Activated naive CD8-positive, alpha-beta T cell treated with anti-CD3 and anti-CD28 coated beads, Interleukin-2, amount 10 ng/mL, durations not matched to agents 7 days and 5 days (primary cell): ENCODE measurements around the gene RFFL. TPM values are rescaled to one million over a fixed set of nuclear protein-coding genes. Genes with fewer than 3 reads are reported as not detected.
A peak's percentile ranks its signal among the peaks of the same experiment; 100 is the strongest.

ENCODE experiments used
- ATAC-seq: fragments of 150-1000 bp; cut with Tn5 transposase; one replicate; pipeline ENCODE4 v1.10.0; 2021; ENCODE audit warnings: low read depth, moderate library complexity
- POLR2A ChIA-PET: fragments of 350-600 bp; sonication (Branson Sonifier 250); formaldehyde crosslinking; loops from one replicate; lab custom pipeline; 2021; ENCODE audit warnings: antibody characterized with exemption; lab: Charles Lee
- DNase-seq: peaks from one replicate; pipeline ENCODE4 v3.0.0; 2021
- H3K27ac Mint-ChIP-seq: one replicate; pipeline ENCODE4 v1.8.0; 2022; ENCODE audit warnings: mild to moderate bottlenecking, mixed read lengths
- H3K27me3 Mint-ChIP-seq: one replicate; pipeline ENCODE4 v1.8.0; 2022; ENCODE audit warnings: mild to moderate bottlenecking, moderate library complexity, mixed read lengths
- H3K36me3 Mint-ChIP-seq: one replicate; pipeline ENCODE4 v1.8.0; 2021; ENCODE audit warnings: mild to moderate bottlenecking, mixed read lengths
- H3K4me1 Mint-ChIP-seq: one replicate; pipeline ENCODE4 v1.8.0; 2021; ENCODE audit warnings: mixed read lengths
- H3K4me3 Mint-ChIP-seq: one replicate; pipeline ENCODE4 v1.8.0; 2022; ENCODE audit warnings: mild to moderate bottlenecking, moderate library complexity, mixed read lengths
- H3K9me3 Mint-ChIP-seq: one replicate; pipeline ENCODE4 v1.8.0; 2021; ENCODE audit warnings: mixed read lengths
- total RNA-seq, 2 experiments: library from RNA; stranded (reverse); gene quantifications; one replicate each; pipeline ENCODE4 v1.2.3, GENCODE V29; 2021

RFFL gene
- total RNA-seq, 2 experiments from 2014 or later = 37.4 to 42.3 TPM

DNA sequence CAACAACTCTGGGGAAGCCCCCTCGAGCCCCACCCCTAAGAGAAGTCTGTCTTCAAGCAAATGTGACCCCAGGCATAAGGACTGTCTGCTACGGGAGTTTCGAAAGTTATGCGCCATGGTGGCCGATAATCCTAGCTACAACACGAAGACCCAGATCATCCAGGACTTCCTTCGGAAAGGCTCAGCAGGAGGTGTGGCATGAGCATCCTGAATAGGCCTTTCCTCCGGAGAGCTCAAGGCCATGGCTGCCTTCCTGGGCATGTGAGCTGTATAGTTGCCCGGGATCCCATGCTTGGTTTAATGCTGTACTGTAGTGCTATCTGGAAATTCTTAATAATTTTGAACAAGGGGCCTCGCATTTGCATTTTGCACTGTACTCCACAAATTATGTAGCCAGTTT is 74.0 kb downstream of the RFFL start:
- DNase-seq (no peak), ATAC-seq (no peak)
- POLR2A ChIA-PET = no interaction called here
- Mint-ChIP-seq H3K27ac (no peak overlapping the region), H3K36me3 (peaks cover 18% of the 10 kb centered on the region), H3K9me3 (no peaks in the 10 kb centered on the region), H3K27me3 (no peaks in the 10 kb centered on the region), H3K4me1 (peaks cover 22% of the 10 kb centered on the region), H3K4me3 (no peak overlapping the region)

DNA sequence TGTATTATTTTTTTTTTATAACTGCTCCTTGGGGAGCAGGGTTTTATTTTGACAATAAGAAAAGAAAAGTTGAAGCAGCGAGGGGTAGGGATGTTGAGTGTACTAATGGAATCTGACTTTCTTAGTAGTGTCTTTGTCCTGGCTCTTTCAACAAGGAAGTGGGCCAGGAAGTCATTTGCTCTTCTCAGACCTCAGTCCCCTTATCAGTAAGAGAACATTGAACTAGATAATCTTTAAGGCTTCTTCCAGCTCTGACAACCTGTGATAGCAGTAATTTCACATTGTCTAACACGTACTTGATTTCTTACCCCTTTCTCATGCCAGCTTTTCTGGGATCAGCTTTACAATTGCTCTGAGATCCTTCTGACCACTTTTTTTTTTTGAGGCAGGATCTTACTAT is 74.9 kb downstream of the RFFL start:
- Mint-ChIP-seq H3K27ac (no peak overlapping the region), H3K36me3 (peaks cover 17% of the 10 kb centered on the region), H3K27me3 (no peaks in the 10 kb centered on the region), H3K9me3 (no peaks in the 10 kb centered on the region), H3K4me3 (no peak overlapping the region), H3K4me1 (peaks cover 26% of the 10 kb centered on the region)
- POLR2A ChIA-PET = no interaction called here
- ATAC-seq (no peak), DNase-seq (no peak)

- ATAC-seq = no peak
These were observed 76.3 kb downstream of the RFFL start for GRCh38 chr17:34987232-34987631.

DNA sequence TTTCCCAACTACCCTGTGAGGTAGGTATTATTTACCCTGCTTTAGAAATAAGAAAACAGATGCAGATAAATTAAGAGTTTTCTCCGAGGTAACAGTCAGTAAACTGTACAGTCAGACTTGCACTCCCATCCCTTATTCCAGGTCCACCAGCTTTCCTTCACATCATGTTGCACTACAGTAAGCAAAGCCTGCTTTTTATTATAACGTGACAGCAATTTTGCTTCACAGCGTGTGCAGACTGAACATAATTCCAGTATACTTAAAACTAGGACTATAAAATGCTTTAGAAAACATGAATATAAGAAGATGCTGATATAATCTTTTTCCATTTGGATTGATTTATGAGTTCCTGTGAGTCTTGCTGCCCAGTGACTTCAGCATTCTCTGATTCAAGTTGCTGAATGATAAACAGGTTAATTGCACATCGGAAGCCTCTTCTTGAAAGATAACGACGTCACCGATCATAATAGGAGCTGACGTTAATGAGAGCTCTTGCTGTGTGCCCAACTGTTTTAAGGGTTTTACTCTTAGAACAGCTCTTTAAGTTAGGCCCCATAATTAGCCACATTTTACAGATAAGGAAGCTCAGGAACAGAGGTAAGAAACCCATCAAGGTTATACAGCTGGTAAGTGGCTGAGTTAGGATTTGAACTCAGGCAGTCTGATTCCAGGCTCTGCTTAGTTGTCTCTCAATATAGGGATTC is 81.8 kb downstream of the RFFL start:
- POLR2A ChIA-PET = interaction anchor here (0.7 to 3.4 kb wide), 14 partner anchors 7 to 1744 kb away, joined by 3 to 23 read pairs (median 6); partner anchors contain the start of genes CCT6B, RAD51D and ZNF830
- peaks cover 31% of the 10 kb centered on the region for H3K4me1 Mint-ChIP-seq
- DNase-seq = no peak
- peak overlapping the region; percentile 88 for H3K27ac Mint-ChIP-seq
- H3K36me3 Mint-ChIP-seq = peaks cover 3% of the 10 kb centered on the region
- H3K4me3 Mint-ChIP-seq = peak overlapping the region; percentile 86
- H3K27me3 Mint-ChIP-seq = no peaks in the 10 kb centered on the region
- no peaks in the 10 kb centered on the region for H3K9me3 Mint-ChIP-seq
- ATAC-seq = no peak

More at GRCh38 chr17:34987232-34987631, 76.3 kb downstream of the RFFL start:
- Mint-ChIP-seq H3K27ac (no peak overlapping the region), H3K36me3 (peaks cover 17% of the 10 kb centered on the region), H3K4me1 (peaks cover 18% of the 10 kb centered on the region), H3K4me3 (no peak overlapping the region), H3K9me3 (no peaks in the 10 kb centered on the region), H3K27me3 (no peaks in the 10 kb centered on the region)
- POLR2A ChIA-PET = interaction anchor here (0.7 kb wide), 1 partner anchor 359 kb away, joined by 5 read pairs; no protein-coding TSS in a partner anchor
- no peak for DNase-seq

DNA sequence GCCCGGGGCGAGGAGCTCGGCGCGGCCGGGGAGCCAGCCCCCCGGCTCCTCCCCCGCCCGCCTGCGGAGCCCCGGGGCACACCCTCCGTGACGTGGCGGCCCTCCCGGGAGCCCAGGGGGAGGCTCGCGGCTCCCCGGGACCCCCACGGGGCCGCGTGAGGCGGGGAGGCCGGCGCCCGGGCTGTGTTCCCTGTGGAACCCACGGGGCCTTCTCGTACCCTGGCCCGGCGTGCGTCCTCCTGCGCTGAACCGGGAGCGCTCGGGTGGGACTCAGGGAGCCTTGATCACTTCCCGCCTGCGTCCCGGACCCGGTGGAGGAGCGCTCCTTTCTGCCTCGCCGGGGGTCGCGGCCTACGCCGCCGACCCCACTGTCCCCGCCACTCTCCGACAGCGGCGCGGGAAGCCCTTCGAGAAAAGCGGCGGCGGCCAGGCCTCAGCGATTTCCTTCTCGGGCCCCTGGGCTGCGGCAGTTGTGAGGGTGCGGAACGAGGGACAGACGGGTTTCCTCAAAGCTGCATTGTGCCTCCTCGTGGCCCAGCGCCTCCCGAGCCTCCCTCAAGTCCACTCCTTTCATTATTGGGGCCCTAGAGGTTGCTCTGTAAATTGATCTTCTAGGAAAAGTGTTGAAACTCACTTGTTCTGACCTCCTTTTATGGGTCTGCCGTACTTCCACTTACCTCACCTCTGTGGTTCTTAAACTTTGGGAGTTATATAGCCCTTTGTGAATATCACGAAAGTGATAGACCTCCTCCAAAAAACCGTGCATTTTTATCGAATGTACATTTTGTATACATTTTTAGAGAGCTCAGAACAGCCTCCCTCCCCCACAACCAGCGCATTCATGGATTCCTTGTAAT is 82.6 kb downstream of the RFFL start:
- peak overlapping the region; percentile 88 for H3K27ac Mint-ChIP-seq

DNA sequence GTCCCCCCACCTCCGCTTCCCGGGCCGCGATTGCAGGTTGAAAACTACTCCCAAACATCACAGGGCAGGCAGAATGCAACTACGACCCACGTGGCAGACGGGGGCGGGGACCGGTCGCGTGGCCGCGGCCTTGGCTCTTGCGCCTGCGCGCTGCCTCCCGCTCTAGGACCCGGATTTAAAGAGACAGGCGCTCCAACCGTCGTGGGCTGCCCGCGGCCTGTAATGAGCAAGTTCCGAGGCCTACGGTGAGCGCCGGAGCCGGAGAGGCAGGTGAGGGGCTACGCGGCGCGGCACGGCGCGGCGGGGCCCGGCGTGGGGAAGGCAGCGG is 83.2 kb downstream of the RFFL start, which contains the start of gene LIG3:
Gene LIG3, plus strand, starts transcription at position 160 of the 328 bp plus-strand sequence. CDS start 2,494 bp downstream, outside the sequence.
- Mint-ChIP-seq H3K36me3 (peaks cover 2% of the 10 kb centered on the region), H3K4me3 (peak within 1 kb of the TSS; percentile 91), H3K27ac (peak within 1 kb of the TSS; percentile 93), H3K27me3 (no peaks in the 10 kb centered on the region), H3K9me3 (no peaks in the 10 kb centered on the region), H3K4me1 (peaks cover 31% of the 10 kb centered on the region)
- peak; percentile 82 for ATAC-seq
- DNase-seq = peak; percentile 95
- POLR2A ChIA-PET = interaction anchor here (1.0 to 3.4 kb wide), 10 partner anchors 11 to 139 kb away, joined by 3 to 23 read pairs (median 7); partner anchors contain the start of genes CCT6B, RAD51D and ZNF830

More for the DNA sequence above, 82.6 kb downstream of the RFFL start:
- POLR2A ChIA-PET = interaction anchor here (1.0 to 3.4 kb wide), 11 partner anchors 11 to 260 kb away, joined by 3 to 23 read pairs (median 6); partner anchors contain the start of genes CCT6B, RAD51D and ZNF830
- Mint-ChIP-seq H3K27me3 (no peaks in the 10 kb centered on the region), H3K4me3 (peak overlapping the region; percentile 86), H3K4me1 (peaks cover 31% of the 10 kb centered on the region), H3K9me3 (no peaks in the 10 kb centered on the region), H3K36me3 (peaks cover 1% of the 10 kb centered on the region)
- peak; percentile 88 for ATAC-seq
- DNase-seq = peak; percentile 91

DNA sequence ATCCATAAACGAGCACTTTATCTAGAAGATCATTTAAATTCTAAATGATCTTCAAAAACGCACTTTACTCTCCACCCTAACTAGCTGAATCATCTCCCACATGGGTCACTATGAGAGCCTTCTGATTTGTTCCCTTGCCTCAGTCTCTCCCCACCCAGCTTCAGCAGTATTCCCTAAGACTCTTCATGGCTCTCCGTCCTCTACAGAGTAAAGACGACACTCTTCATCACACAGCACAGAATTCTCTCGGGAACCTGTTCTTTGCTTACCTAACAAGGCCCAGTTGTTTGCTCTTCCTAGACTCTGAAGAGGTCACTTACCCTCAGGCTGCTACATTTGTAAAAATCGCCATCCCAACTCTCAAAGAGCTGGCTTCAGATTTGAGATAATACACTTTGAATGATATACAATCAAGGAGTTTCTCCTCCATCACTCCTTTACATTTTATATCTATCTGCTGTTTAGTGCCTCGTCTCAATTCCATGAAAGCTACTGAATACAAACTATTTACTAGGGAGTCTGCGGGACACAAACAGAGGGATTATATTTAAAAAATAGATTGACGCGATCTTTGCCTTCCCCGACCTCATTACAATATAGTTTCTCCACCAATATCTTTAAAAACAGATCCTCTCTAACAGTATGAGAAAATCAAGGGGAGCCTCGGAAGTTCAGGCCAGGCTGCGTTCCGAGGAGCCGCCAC is 83.7 kb downstream of the RFFL start:
- peak overlapping the region; percentile 93 for H3K27ac Mint-ChIP-seq
- H3K9me3 Mint-ChIP-seq = no peaks in the 10 kb centered on the region
- no peaks in the 10 kb centered on the region for H3K27me3 Mint-ChIP-seq
- no peak for DNase-seq
- H3K4me3 Mint-ChIP-seq = peak overlapping the region; percentile 91
- H3K36me3 Mint-ChIP-seq = peaks cover 3% of the 10 kb centered on the region
- peaks cover 32% of the 10 kb centered on the region for H3K4me1 Mint-ChIP-seq
- POLR2A ChIA-PET = interaction anchor here (1.3 to 3.4 kb wide), 8 partner anchors 12 to 140 kb away, joined by 3 to 23 read pairs (median 9); partner anchors contain the start of genes CCT6B, RAD51D and ZNF830
- no peak for ATAC-seq

- ATAC-seq (no peak), DNase-seq (no peak)
- Mint-ChIP-seq H3K27ac (no peak overlapping the region), H3K36me3 (peaks cover 3% of the 10 kb centered on the region), H3K27me3 (no peaks in the 10 kb centered on the region), H3K9me3 (no peaks in the 10 kb centered on the region), H3K4me3 (no peak overlapping the region), H3K4me1 (peaks cover 31% of the 10 kb centered on the region)
- POLR2A ChIA-PET = interaction anchor here (3.4 kb wide), 1 partner anchor 18 kb away, joined by 22 read pairs; the partner anchor contains the start of genes CCT6B and ZNF830
These were observed 84.4 kb downstream of the RFFL start for GRCh38 chr17:34979153-34979552.

GRCh38 chr17:34974794-34975785 is 88.4 kb downstream of the RFFL start:
- Mint-ChIP-seq H3K9me3 (no peaks in the 10 kb centered on the region), H3K4me3 (no peak overlapping the region), H3K27me3 (peaks cover 2% of the 10 kb centered on the region), H3K36me3 (peaks cover 2% of the 10 kb centered on the region), H3K4me1 (peaks cover 13% of the 10 kb centered on the region), H3K27ac (no peak overlapping the region)
- ATAC-seq (no peak), DNase-seq (no peak)
- POLR2A ChIA-PET = interaction anchor here (1.0 kb wide), 1 partner anchor 8 kb away, joined by 3 read pairs; no protein-coding TSS in a partner anchor

DNA sequence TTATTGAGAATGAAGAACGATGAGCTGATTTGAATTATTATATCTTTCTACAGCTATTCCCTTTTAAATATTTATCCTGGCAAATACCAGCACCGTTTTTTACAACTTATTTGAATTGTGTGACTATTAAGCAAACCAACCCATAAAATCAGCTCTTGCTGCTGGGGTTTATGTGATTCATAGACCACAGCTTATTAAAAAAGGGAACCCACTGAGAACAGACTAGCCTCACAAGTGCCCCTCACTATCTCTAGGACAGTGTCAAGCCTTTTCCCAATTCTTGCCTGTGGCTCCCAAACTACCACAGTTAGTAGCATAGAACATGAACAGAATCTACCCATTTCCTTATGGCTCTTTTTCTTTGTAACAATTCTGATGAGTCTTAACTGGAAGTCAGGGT is 89.3 kb downstream of the RFFL start:
- no peaks in the 10 kb centered on the region for H3K9me3 Mint-ChIP-seq
- peaks cover 7% of the 10 kb centered on the region for H3K4me1 Mint-ChIP-seq
- ATAC-seq (no peak), DNase-seq (no peak)
- H3K4me3 Mint-ChIP-seq = no peak overlapping the region
- peaks cover 2% of the 10 kb centered on the region for H3K27me3 Mint-ChIP-seq
- POLR2A ChIA-PET = interaction anchor here (1.0 kb wide), 1 partner anchor 9 kb away, joined by 3 read pairs; no protein-coding TSS in a partner anchor
- peaks cover 4% of the 10 kb centered on the region for H3K36me3 Mint-ChIP-seq
- no peak overlapping the region for H3K27ac Mint-ChIP-seq

- H3K9me3 Mint-ChIP-seq = peaks cover 2% of the 10 kb centered on the region
- POLR2A ChIA-PET = interaction anchor here (0.9 to 1.7 kb wide), 6 partner anchors 9 to 129 kb away, joined by 3 to 22 read pairs (median 4); partner anchors contain the start of genes LIG3 and RFFL
- peak; percentile 87 for DNase-seq
- peak within 1 kb of the TSS; percentile 100 for H3K4me3 Mint-ChIP-seq
- H3K27ac Mint-ChIP-seq = peak within 1 kb of the TSS; percentile 100
- H3K36me3 Mint-ChIP-seq = peaks cover 22% of the 10 kb centered on the region
- H3K27me3 Mint-ChIP-seq = peaks cover 4% of the 10 kb centered on the region
- peak; percentile 92 for ATAC-seq
- peaks cover 20% of the 10 kb centered on the region for H3K4me1 Mint-ChIP-seq
These were observed 102.2 kb downstream of the RFFL start, which contains the start of the genes CCT6B and ZNF830 for GRCh38 chr17:34961093-34961911. Gene CCT6B, minus strand, starts transcription at chr17:34961460. Its CDS starts 67 bp downstream, at chr17:34961393. Gene ZNF830, plus strand, starts transcription at chr17:34961540. Its CDS starts 27 bp downstream, at chr17:34961567.
